HFFc6 (cell line): ENCODE measurements around the gene PARP11. TPM values are rescaled to one million over a fixed set of nuclear protein-coding genes. Genes with fewer than 3 reads are reported as not detected.
A peak's percentile ranks its signal among the peaks of the same experiment; 100 is the strongest.

ENCODE experiments used
- DNase-seq: peaks from one replicate; pipeline ENCODE4 v3.0.0-alpha.2; 2018
- H3K27ac Mint-ChIP-seq: 2 replicates; pipeline ENCODE4 v1.8.0; 2020; ENCODE audit warnings: mild to moderate bottlenecking, mixed read lengths
- H3K27me3 Mint-ChIP-seq: 2 replicates; pipeline ENCODE4 v1.8.0; 2021; ENCODE audit warnings: mild to moderate bottlenecking, moderate library complexity, mixed read lengths; ENCODE audit not compliant: insufficient read depth
- H3K36me3 Mint-ChIP-seq: 2 replicates; pipeline ENCODE4 v1.8.0; 2021; ENCODE audit warnings: low read depth, mixed read lengths
- H3K4me1 Mint-ChIP-seq: 2 replicates; pipeline ENCODE4 v1.8.0; 2020; ENCODE audit warnings: low read depth, mixed read lengths
- H3K4me3 Mint-ChIP-seq: 2 replicates; pipeline ENCODE4 v1.8.0; 2020; ENCODE audit warnings: mild to moderate bottlenecking, moderate library complexity, mixed read lengths
- H3K9me3 Mint-ChIP-seq: 2 replicates; pipeline ENCODE4 v1.8.0; 2020; ENCODE audit warnings: mild to moderate bottlenecking, mixed read lengths
- CTCF ChIP-seq: fragments of 200-600 bp; sonication (generic); IDR thresholded peaks from 2 replicates; pipeline ENCODE4 v1.5.0; 2021; ENCODE audit warnings: antibody characterized with exemption, mild to moderate bottlenecking
- total RNA-seq, 6 experiments: library from RNA; stranded (reverse); fragmentation: NEBNext Ultra II Directional; extraction: Animal tissue kit (Norgen Biotek cat#: 25700); gene quantifications; 2 replicates in 1 of 6; 3 replicates in 5 of 6; pipeline ENCODE4 v1.2.3, GENCODE V29; 2021

The PARP11 gene
- total RNA-seq, 6 experiments from 2014 or later, result 3.2 to 5.0 (median 3.3) TPM

DNA sequence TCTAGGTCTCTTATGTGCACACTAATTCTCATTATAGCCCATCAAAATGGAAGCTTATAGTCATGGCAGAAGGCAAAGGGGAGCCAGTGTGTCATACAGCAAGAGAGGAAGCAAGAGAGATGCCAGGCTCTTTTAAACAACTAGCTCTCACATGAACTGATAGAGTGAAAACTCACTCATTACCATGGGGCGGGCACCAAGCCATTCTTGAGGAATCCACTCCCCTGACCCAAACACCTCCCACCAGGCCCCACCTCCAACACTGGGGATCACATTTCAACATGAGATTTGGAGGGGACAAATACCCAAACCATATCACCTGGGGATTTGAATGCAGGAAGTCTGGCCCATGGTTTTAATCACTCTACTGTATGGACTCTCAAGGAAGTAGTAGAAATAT is 83.4 kb downstream of the PARP11 start:
- H3K9me3 Mint-ChIP-seq, result no peaks in the 10 kb centered on the region
- H3K27ac Mint-ChIP-seq, result no peak overlapping the region
- peaks cover 6% of the 10 kb centered on the region for H3K27me3 Mint-ChIP-seq
- no peak for DNase-seq
- H3K4me3 Mint-ChIP-seq, result no peak overlapping the region
- H3K36me3 Mint-ChIP-seq, result no peaks in the 10 kb centered on the region
- no peak for TF ChIP-seq CTCF
- H3K4me1 Mint-ChIP-seq, result no peaks in the 10 kb centered on the region

DNA sequence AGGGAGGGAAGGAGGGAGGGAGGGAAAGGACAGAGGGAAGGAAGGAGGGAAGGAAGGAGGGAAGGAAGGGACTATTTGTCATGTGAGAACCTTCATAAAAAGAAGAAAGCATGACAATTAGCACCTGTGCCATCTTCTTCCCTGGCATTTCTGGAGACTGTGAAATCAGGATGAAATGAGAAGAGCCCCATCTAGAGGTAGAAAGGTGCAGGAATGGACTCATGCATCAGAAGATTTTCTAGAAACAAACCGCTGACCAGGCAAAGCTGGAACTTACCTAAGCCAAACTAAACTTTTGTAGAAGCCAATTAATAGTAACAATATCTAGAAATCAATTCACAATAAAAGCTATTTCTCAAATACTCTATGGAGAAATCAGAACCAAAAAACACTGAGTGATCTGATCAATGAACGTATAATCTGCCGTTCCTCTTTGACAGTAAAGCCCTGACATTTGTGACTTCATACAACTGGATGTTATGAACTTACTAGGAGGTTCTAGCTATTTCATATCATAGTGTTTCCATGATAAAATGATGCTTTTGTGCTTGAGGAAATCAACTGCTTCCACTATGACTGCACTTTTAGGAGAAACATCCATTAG is 95.9 kb downstream of the PARP11 start:
- Mint-ChIP-seq H3K4me1 (peaks cover 6% of the 10 kb centered on the region), H3K36me3 (no peaks in the 10 kb centered on the region), H3K27me3 (peaks cover 2% of the 10 kb centered on the region), H3K4me3 (no peak overlapping the region), H3K9me3 (no peaks in the 10 kb centered on the region), H3K27ac (no peak overlapping the region)
- DNase-seq, result peak; percentile 39
- peak; percentile 83 for TF ChIP-seq CTCF

- H3K4me1 Mint-ChIP-seq, result peaks cover 10% of the 10 kb centered on the region
- no peaks in the 10 kb centered on the region; the same call in 1 of the 2 replicates for H3K9me3 Mint-ChIP-seq
- no peak for DNase-seq
- H3K27ac Mint-ChIP-seq, result no peak overlapping the region
- H3K27me3 Mint-ChIP-seq, result no peaks in the 10 kb centered on the region; the same call in 1 of the 2 replicates
- H3K4me3 Mint-ChIP-seq, result no peak overlapping the region
- no peaks in the 10 kb centered on the region for H3K36me3 Mint-ChIP-seq
- no peak for TF ChIP-seq CTCF
Observed at GRCh38 chr12:3775385-3776035, 97.7 kb downstream of the PARP11 start.

DNA sequence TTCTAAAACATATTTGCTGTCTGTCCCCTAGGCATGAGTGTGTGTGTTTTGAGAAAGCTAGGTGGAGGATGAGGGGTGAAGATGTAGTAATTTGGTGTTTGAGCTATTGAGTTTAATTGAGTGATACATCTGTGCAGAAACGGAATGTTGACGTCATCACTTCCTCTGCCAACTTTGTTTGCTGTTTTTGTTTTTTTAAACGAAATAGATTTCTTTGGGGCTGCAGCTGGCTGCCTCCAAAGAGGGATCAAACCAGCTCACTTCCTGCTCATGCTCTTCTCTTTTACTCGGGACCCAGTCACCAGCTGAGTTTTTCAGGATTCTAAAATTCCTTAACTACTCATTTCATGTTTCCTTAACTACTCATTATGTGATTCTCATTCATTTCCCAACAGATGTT is 100.8 kb downstream of the PARP11 start:
- peaks cover 10% of the 10 kb centered on the region for H3K4me1 Mint-ChIP-seq
- H3K4me3 Mint-ChIP-seq, result no peak overlapping the region
- no peak for TF ChIP-seq CTCF
- DNase-seq, result no peak
- H3K27ac Mint-ChIP-seq, result no peak overlapping the region
- H3K27me3 Mint-ChIP-seq, result no peaks in the 10 kb centered on the region; the same call in 1 of the 2 replicates
- H3K9me3 Mint-ChIP-seq, result no peaks in the 10 kb centered on the region; the same call in 1 of the 2 replicates
- H3K36me3 Mint-ChIP-seq, result no peaks in the 10 kb centered on the region

DNA sequence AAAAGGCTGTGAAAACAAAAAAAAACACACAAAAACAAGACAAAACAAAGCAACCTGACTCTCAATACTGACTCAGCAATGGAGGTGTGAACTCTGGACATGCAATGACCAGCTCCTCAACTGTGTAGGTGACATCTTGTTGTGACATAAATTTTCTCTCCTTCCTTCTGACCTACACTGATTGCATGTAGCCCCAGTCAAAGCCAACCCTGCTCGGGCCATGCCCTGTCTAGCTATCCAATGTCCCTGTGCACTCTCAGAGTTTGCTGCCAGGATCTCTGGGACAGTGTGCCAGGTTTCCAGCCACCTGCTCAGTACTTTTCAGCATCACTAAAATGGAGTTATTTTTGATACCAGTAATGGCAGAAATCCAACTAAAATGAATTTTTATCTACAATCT is 101.3 kb downstream of the PARP11 start:
- peaks cover 2% of the 10 kb centered on the region for H3K27me3 Mint-ChIP-seq
- H3K4me3 Mint-ChIP-seq, result no peak overlapping the region
- H3K27ac Mint-ChIP-seq, result no peak overlapping the region
- H3K9me3 Mint-ChIP-seq, result no peaks in the 10 kb centered on the region; the same call in 1 of the 2 replicates
- TF ChIP-seq CTCF, result no peak
- no peaks in the 10 kb centered on the region for H3K36me3 Mint-ChIP-seq
- DNase-seq, result no peak
- peaks cover 10% of the 10 kb centered on the region for H3K4me1 Mint-ChIP-seq
